ENCODE data around the gene PRXL2C.

GRCh38 chr9:96680812-96681499, 25.8 kb upstream of the PRXL2C start:
- no peak for TF ChIP-seq RFX5 (IDR thresholded peaks at IDR 0.05; ENCODE audit: borderline replicate concordance, low read depth, low read length)
- no peak for TF ChIP-seq JUND (IDR thresholded peaks at IDR 0.05; ENCODE audit: low read length)
- no peak for TF ChIP-seq RNF2 (IDR thresholded peaks at IDR 0.05; ENCODE audit: borderline replicate concordance, low read depth, low read length, missing control alignments, poor library complexity, severe bottlenecking)
- TF ChIP-seq CTCF (IDR thresholded peaks at IDR 0.05; ENCODE audit: control extremely low read depth in 1 of 3, insufficient read depth in 1 of 3, low read depth in 1 of 3, low read length in 3 of 3): no peak
- no peak for TF ChIP-seq BACH1 (IDR thresholded peaks at IDR 0.05; ENCODE audit: low read length)
- no peak for TF ChIP-seq POLR2A (IDR thresholded peaks at IDR 0.05; ENCODE audit: control extremely low read depth in 1 of 2, low read depth in 2 of 2, low read length in 2 of 2)
- TF ChIP-seq CHD1 (IDR thresholded peaks at IDR 0.05; ENCODE audit: low read depth, low read length): no peak
- TF ChIP-seq EZH2 (IDR thresholded peaks at IDR 0.05; ENCODE audit: low read depth, low read length, severe bottlenecking): no peak
